Activated CD4-positive, alpha-beta T cell treated with anti-CD3 and anti-CD28 coated beads for 48 hours (primary cell): ENCODE data around the gene TP53RK.
"Not testable (repeated sequence)": the region's sequence is repeated elsewhere in the genome, so short reads cannot be mapped to it uniquely, and the experiment has no call there.

Experiments used
- DNase-seq: peaks from one replicate; pipeline ENCODE4 v3.0.0-alpha.2; 2020

The TP53RK gene

GRCh38 chr20:46682063-46682821 is 7.0 kb downstream of the TP53RK start:
- DNase-seq = no peak

DNA sequence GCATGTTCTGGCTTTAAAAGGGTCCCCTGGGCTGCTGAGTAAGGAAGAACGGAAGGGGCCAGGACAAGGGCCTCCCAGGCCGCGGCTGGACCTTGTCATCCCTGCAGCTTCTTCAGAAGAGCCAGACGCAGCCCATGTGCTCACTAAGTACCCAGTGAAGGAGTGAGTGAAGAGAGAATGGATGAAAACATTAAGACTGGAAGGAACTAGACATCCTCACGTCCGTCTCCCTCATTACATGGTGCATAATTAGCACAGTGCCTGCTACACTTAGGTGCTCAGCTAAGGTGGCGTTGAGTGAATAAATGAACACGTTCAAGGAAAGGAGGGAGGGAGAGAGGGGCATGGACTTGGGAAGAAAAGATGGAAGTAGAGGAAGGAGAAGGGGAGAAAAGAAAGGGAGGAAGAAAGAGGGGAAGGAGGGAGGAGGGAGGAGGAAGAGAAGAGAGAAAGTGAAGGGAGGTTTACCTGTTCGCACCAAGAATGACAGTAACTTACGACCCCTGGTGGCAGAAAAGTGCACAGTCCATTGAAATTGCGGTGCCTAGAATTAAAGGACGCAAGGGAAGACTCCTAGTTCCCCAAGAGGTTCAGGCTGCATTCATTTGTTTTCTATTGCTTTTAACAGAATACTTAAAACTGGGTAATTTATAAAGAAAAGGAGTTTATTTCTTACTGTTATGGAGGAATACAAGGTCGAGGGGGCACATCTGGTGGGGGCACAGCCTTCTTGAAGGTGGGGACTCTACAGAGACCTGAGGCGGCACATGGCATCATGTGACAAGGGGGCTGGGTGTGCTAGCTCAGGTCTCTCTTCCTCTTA is 8.0 kb downstream of the TP53RK start:
- DNase-seq = peak; percentile 76

DNA sequence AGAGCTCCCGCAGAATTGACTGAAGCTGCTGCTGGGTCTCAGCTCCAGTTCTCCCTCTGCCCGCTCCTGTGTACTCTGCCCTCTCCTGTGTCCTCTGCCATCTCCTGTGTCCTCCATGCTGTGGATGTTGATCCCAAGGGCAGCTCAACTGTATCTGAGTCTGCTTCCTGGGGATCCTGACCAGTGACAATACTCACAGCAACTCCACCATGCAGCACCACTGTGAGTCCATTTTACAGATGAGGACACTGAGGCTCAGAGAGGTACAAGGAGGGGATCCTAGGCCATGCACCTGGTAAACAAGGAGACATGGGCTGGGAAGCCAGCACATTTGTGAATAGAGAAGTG is 8.6 kb downstream of the TP53RK start:
- DNase-seq = no peak

DNA sequence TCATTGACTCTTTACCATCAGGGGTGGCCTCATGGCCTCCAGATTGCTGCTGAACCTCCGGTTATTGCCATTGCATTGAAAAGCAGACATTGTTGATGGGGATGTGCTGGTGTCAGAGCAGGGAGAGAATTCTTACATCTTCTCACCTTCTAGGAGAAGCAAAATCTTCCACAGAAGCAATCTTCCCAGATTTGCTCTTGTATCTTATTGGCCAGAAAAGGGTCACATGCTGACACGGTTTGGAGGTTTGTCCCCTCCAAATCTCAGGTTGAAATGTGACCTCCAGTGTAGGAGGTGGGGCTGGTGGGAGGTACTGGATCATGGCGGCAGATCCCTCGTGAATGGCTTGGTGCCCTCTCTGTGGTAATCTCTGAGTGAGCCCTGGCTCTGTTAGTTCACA is 10.7 kb downstream of the TP53RK start:
- no peak for DNase-seq

- no peak for DNase-seq
These were observed 11.6 kb downstream of the TP53RK start for GRCh38 chr20:46677608-46678007.

GRCh38 chr20:46676649-46677316 is 12.5 kb downstream of the TP53RK start:
- DNase-seq = not testable (repeated sequence)

DNA sequence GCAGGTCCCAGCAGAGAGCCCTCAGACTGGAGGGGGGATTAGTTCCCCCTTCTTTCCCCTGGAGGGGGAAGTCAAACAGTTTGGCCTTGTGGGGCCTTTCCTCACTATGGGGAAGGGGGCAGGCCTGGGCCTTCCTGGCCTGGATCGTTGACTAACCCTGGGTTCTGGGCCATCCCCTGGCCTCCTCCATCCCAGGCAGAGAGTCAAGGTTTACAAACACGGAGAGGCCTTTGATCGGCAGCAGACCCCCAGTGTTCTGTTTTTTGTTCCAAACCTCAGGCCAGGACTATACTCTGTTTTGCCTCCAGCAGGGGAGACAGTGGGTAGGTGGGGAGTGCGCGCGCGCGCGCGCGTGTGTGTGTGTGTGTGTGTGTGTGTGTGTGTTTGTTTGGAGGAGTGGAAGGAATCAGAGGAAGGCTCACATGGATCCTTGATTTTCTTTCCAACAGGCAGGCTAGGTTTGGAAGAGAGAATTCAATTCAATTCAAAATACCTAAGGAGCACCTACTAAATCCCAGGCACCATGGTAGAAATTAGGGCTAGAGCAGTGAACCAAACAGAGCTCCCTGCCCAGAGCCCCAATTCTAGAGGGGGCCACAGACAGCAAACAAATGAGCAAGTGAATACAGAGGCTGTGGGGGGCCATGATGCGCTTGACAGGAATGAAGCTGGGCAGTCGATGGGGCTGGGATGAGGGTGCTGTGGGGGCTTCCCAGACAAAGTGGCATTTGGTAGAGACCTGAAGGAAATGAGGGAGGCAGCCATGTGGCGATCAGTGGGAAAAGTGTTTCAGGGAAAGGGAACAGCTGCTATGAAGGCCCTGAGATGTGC is 14.8 kb downstream of the TP53RK start:
- DNase-seq = no peak

DNA sequence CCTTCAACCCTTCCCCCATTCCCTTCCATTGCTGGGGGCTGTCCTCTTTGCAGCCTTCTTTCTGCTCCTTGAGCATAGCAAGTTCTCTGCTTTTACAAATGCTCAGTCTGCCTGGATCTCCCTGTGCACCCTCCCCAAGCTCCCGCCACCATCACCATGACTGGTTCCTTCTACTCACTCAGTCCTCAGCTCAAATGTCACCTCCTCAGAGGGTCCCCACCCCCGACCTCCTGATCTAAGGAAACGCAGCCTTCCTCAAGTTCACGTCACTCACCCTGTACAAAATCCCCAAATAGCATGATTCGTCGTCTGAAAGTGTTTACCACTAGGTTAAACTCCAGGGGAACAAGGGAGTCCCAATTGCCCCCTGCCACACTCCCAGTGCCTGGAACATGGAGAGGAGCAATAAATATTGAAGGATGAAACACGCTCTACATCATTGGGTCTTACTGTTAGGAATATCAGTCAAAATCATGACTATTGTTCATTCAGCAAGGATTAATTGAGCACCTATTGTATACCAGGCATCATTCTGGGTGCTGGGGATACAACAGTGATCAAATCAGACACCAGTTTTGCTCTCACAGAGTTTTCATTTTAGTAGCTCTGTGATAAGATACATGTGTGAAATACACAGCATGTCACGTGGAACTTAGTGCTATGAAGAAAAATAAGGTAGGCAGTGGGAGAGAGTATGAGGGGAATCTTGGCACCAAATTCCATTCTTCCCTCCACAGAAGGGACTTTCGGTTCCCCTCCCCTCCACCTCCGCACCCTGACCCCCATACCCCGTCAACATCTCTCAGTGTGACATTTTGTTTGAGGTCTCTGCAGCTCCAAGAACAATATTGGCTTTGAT is 15.6 kb downstream of the TP53RK start:
- DNase-seq = no peak

- no peak for DNase-seq
These were observed 16.6 kb downstream of the TP53RK start for GRCh38 chr20:46672543-46673148.

DNA sequence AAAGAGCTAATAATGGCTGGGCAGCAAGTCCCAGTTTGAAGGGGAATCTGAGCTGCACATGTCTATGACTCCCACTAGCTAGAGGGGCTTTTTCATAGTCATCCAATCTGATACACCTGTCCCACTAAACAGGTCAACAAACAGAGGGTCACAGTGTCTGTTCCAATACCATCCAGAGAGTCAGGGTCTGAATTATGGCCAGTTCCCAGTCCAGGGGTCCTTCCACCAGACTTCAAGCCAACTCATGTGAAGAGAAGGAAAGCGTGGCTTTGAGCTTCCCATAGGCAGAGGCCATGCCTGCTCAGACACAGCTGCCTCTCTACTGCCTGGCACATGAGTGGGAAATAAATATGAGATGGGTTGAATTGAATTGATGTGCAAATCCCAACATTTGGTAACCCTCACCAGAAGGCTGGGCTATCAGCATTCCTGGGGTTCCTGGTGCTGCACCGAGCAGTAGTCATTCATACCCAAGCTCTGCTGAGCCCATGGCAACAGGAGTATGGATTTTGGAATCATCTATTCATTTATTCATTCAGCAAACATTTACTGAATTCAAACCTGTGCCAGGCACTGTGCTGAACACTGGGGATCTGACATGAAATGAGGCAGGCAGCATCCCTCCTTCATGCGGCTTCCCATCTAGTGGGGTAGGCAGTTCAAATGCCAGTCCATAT is 17.2 kb downstream of the TP53RK start:
- DNase-seq = no peak

DNA sequence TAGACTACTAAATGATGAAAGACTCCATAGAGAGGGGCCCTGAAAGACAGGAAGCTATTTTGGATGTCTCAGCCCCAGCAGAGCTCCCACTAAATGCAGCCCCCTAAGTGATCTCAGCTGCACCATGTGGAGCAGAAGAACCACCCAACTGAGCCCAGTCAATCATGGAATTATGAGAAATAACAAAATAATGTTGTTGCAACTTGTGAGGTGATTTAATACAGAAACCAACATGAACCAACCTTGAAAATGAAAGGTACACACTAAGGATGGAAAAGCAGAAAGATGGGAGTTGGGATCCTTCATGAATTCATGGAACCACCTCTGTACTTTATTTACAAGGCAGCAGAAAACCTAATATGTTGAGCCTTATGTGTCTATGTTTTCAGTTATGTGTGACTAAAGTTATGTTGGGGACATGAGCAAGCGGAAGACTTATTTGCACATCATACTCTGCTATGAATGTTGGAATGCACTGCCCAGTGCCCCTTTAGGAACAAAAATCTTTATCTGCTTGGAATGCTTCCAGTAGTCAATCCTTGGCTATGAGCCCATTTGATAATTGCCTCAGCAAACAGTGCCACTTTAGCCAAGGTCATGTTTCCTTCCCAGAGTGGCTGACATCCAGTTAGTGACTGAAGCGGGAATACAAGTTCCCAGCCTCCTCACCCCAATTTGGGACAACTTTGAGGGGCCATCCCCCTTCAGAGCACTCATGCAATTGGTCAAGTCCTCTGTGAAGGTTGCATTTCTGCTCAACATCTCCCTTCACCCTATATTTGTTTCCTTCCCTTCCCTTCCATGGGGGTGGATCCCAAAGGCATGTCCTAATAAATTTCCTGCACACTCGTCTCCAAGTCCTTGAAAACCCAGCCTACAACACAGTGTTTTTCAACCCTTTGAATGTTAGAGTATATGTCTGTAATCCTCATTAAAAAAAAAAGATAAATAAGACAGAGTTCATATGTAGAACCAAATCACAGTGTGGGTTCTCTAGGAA is 18.4 kb downstream of the TP53RK start:
- DNase-seq = no peak

DNA sequence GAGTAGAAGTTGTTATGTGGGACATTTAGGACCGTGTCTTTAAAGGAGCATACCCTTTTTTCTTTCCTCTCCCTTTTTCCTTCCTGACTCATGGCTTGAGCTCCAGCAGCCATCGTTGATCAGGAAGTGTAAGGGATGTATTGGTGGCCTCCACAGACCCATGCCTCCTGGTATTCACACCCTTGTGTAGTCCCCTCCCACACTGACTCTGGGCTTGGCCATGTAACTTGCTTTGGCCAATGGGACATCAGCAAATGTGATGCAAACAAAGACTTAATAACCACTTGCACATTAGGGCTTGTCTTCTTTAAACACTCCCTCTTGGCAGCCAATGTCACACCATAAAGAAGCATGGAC is 19.0 kb downstream of the TP53RK start:
- DNase-seq = no peak

- DNase-seq = no peak
These were observed 22.3 kb downstream of the TP53RK start for GRCh38 chr20:46666818-46667515.

DNA sequence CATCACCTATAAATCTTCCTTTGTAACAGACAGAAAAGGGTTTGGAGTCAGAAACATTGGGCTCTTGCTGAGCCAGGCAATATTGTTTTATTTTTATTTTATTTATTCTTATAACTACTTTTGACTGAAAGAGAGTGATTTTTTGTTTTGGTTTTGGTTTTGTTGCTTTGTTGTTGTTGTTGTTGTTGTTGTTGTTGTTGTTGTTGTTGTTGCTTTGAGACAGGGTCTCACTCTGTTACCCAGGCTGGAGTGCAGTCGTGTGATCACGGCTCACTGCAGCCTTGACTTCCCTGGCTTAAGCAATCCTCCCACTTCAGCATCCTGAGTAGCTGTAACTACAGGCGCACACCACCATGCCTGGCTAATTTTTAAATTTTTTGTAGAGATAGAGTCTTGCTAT is 22.9 kb downstream of the TP53RK start:
- no peak for DNase-seq

- DNase-seq = no peak
These were observed 23.6 kb downstream of the TP53RK start for GRCh38 chr20:46665602-46666001.

DNA sequence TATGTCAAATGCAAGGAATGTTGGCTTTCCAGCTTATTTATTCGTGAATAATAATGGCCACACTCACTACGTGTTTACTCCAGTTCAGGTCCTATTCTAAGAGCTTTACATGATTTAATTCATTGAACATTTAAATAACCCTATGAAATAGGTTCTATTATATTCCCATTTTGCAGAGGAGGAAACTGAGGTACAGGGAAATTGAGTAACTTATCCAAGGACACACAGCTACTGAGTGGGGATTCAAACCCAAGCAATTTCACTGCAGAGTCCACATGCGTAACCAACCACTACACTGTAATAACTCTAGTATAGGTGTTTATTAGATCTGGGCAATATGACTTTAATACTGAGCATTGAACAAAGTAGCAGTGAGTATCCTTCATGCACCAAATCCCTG is 25.7 kb downstream of the TP53RK start:
- DNase-seq = no peak

DNA sequence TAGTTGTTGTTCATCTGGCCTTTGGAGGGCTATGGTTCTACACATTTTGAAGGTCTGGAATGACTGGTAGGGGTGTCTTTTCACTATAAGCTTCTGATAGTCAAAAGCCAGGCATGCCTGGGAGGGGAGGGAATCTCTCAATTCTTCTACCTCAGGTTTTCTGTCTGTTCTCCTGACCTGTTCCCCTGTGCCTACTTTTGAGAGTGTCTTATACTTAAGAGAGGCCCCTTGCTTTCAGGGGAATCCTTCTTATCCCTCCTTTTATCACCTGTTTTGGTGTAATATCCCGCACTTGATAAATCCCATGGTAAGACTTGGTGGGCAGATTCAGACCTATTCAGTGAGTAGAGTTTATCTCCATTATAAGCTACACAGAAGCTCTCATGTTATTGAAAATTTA is 27.6 kb downstream of the TP53RK start:
- DNase-seq = no peak

DNA sequence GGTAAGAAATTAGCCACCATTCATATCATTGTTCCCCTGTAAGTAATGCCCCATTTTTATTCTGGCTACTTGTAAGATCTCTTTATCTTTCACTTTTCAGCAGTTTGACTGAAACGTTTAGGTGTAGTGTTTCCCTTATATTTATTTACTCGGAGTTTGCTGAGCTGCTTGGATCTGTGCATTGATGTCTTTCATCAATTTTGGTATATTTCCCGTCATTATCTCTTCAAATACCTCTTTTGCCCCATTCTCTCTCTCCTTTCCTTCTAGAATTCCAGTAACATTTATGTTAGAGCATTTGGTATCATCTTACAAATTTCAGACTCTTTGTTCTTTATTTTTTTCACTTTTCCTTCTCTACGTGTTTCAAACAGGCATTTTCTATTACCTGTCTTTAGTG is 28.8 kb downstream of the TP53RK start:
- DNase-seq = no peak

GRCh38 chr20:46657618-46658017 is 31.6 kb downstream of the TP53RK start:
- no peak for DNase-seq
